Cardiac muscle cell (in vitro differentiated cells and primary cell): Measurements from ENCODE around the gene GPHA2. TPM values are rescaled to one million over a fixed set of nuclear protein-coding genes. Genes with fewer than 3 reads are reported as not detected.

ENCODE experiments used
- DNase-seq, 2 donors: peaks; one replicate each; pipeline versions ENCODE4 v3.0.0 to v3.0.0-alpha.2; 2010 to 2017; ENCODE audit warnings: low read depth in 1 of 2, low spot score in 1 of 2
- H3K27ac ChIP-seq: fragments of 200-600 bp; sonication (generic); 2 replicates; pipeline ENCODE4 v1.5.1; 2016
- H3K27me3 ChIP-seq: fragments of 200-600 bp; sonication (generic); 2 replicates; pipeline ENCODE4 v1.6.0; 2016; ENCODE audit warnings: control low read depth
- H3K36me3 ChIP-seq: fragments of 200-600 bp; sonication (generic); 2 replicates; pipeline ENCODE4 v1.5.1; 2016; ENCODE audit warnings: control low read depth
- H3K4me1 ChIP-seq: fragments of 200-600 bp; sonication (generic); 2 replicates; pipeline ENCODE4 v1.8.1; 2017; ENCODE audit warnings: low read depth, mild to moderate bottlenecking, mixed run types
- H3K4me3 ChIP-seq: fragments of 200-600 bp; sonication (generic); 2 replicates; pipeline ENCODE4 v1.5.1; 2016; ENCODE audit warnings: mild to moderate bottlenecking
- H3K9me3 ChIP-seq: fragments of 200-600 bp; sonication (generic); 2 replicates; pipeline ENCODE4 v1.5.1; 2017; ENCODE audit warnings: low read depth, mild to moderate bottlenecking, control low read depth
- polyA plus RNA-seq: library from polyadenylated mRNA; unstranded; fragments of >200 nt; fragmentation: Nextera tagmentation; extraction: Ambion mirVana; gene quantifications from 2 replicates; pipeline ENCODE4 v1.2.1, GENCODE V29; 2016
- total RNA-seq: library from RNA; depleted of rRNA; stranded (reverse); fragments of >200 nt; gene quantifications from 2 replicates; pipeline ENCODE4 v1.2.3, GENCODE V29; 2016
- TF ChIP-seq, protein P1 (sequence below): IDR thresholded peaks from 2 replicates; pipeline ENCODE4 v1.5.1; 2012; ENCODE audit warnings: low read depth, mild to moderate bottlenecking, low read length

GPHA2 gene
- total and polyA plus RNA-seq, 2 experiments from 2014 or later, result 0.60 TPM; not detected in 1

DNA sequence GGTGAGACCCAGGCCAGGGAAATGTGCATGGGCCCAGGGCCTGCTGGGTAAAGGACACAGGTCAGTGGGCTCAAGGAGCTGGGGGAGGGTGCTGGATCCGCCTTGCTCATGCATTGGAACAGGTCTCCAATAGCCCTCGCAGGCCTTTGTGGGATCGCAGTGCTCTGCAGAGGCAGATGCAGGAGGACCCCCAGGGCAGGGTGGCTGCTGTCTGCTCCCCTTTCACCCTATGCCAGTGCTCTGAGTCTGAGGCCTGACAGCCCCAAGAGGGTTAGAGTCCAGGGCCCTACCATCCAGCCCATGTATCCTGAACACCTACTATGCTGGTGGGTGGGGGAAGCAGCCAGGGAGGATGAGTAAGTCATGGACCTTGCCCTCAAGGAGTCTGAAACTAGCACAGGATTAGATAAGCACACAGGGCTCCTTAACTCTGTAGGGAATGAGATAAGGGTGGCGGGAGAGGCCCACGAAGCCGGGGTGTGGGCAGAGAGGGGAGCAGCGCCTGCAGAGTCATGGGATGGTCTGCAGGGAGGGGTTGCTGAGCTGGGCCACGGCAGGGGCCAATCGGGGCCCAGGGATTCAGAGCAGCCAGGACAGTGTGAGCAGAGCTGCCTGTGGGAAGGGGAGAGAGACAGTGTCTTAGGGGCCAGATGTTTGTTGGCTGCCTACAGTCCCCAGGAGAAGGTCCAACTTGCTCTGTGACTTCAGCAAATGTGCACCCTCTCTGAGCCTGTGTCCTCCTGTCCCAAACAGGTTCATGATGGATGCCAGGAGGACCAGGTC is 46.8 kb downstream of the GPHA2 start:
- H3K27ac ChIP-seq, result peak overlapping the region; percentile 58
- no peaks in the 10 kb centered on the region for H3K36me3 ChIP-seq
- DNase-seq, result no peak
- TF ChIP-seq, protein P1, sequence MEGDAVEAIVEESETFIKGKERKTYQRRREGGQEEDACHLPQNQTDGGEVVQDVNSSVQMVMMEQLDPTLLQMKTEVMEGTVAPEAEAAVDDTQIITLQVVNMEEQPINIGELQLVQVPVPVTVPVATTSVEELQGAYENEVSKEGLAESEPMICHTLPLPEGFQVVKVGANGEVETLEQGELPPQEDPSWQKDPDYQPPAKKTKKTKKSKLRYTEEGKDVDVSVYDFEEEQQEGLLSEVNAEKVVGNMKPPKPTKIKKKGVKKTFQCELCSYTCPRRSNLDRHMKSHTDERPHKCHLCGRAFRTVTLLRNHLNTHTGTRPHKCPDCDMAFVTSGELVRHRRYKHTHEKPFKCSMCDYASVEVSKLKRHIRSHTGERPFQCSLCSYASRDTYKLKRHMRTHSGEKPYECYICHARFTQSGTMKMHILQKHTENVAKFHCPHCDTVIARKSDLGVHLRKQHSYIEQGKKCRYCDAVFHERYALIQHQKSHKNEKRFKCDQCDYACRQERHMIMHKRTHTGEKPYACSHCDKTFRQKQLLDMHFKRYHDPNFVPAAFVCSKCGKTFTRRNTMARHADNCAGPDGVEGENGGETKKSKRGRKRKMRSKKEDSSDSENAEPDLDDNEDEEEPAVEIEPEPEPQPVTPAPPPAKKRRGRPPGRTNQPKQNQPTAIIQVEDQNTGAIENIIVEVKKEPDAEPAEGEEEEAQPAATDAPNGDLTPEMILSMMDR, result no peak
- peaks cover 27% of the 10 kb centered on the region for H3K4me1 ChIP-seq
- no peak overlapping the region for H3K4me3 ChIP-seq
- H3K27me3 ChIP-seq, result no peaks in the 10 kb centered on the region
- H3K9me3 ChIP-seq, result no peaks in the 10 kb centered on the region

DNA sequence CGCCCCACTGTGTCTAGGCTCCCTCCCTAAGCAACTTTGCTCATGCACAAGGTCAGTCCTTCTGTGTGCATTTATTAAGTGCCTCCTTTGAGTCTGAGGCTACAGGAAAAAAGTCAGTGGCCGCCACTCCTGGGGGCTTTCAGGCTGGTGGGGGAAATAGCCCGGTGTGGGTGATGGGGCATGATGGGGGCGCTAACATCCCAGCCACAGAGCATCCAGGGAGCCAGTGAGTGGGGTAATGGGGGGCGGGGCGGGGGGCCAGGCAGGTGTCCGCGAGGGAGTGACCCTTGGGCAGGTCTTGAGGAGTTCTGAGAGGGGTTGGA is 47.3 kb downstream of the GPHA2 start:
- Histone ChIP-seq H3K27ac (no peak overlapping the region), H3K36me3 (no peaks in the 10 kb centered on the region), H3K27me3 (no peaks in the 10 kb centered on the region), H3K4me3 (no peak overlapping the region), H3K4me1 (peaks cover 27% of the 10 kb centered on the region), H3K9me3 (no peaks in the 10 kb centered on the region)
- TF ChIP-seq, protein P1, result no peak
- DNase-seq, result no peak

DNA sequence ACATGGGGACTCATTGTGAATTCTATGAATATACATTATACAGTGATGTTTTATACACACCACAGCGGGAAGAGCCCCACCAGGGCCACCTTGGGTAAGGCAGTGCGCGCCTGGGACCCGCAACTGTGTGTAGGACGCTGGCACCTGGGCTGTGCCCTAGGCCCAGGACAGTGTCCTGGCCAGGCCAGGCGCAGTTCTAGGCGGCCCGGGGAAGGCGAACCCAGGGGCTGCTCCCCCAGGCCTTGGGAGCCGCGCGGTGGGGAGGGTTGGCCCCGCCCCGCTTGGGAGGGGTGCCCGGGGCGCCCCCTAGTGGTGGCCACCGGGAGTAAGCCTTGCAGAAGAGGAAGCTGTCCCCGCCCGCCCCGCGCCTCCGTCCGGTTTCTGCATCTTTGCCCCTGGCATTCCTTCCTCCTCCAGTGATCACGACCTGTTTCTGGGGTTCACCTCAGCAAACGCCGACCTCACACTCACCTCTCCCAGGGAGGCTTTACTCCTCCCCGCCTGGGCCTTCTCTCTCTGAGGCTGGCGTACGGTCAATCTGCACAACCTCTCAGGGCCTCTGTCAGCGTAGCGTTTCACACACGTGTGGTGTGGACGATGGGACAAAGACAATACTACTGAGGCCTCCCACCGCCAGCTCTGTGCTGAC is 47.8 kb downstream of the GPHA2 start:
- no peak overlapping the region for H3K27ac ChIP-seq
- DNase-seq, result peak; percentile 69 to 81
- H3K9me3 ChIP-seq, result no peaks in the 10 kb centered on the region
- H3K27me3 ChIP-seq, result no peaks in the 10 kb centered on the region
- H3K4me1 ChIP-seq, result peaks cover 27% of the 10 kb centered on the region
- H3K4me3 ChIP-seq, result no peak overlapping the region
- TF ChIP-seq, protein P1, result peak; percentile 91
- no peaks in the 10 kb centered on the region for H3K36me3 ChIP-seq

DNA sequence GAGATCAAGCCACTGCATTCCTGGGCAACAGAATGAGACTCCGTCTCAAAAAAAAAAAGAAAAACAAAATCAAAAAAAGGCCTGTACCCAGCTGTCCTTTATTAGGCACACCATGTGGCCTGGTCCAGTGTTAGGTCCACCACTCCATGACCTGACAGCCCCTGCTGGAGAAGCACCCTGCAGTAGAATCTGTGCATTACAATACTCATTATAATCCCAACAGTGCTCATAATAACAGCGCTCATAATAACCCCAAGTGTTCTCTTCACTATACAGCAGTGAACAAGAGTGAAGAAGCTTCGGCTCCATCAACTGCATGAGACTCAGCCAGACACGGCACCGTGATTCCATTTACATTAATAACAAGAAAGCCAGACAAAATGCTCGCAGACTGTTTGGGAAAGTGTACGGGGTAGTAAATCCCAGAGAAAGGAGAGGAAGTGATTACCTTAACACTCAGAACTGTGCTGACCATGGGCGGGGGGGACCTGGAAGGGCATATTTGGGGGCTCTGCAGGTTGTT is 48.4 kb downstream of the GPHA2 start:
- no peaks in the 10 kb centered on the region for H3K27me3 ChIP-seq
- no peak overlapping the region for H3K27ac ChIP-seq
- H3K4me1 ChIP-seq, result peaks cover 27% of the 10 kb centered on the region
- DNase-seq, result no peak
- no peaks in the 10 kb centered on the region for H3K9me3 ChIP-seq
- no peaks in the 10 kb centered on the region for H3K36me3 ChIP-seq
- TF ChIP-seq, protein P1, result no peak
- no peak overlapping the region for H3K4me3 ChIP-seq

DNA sequence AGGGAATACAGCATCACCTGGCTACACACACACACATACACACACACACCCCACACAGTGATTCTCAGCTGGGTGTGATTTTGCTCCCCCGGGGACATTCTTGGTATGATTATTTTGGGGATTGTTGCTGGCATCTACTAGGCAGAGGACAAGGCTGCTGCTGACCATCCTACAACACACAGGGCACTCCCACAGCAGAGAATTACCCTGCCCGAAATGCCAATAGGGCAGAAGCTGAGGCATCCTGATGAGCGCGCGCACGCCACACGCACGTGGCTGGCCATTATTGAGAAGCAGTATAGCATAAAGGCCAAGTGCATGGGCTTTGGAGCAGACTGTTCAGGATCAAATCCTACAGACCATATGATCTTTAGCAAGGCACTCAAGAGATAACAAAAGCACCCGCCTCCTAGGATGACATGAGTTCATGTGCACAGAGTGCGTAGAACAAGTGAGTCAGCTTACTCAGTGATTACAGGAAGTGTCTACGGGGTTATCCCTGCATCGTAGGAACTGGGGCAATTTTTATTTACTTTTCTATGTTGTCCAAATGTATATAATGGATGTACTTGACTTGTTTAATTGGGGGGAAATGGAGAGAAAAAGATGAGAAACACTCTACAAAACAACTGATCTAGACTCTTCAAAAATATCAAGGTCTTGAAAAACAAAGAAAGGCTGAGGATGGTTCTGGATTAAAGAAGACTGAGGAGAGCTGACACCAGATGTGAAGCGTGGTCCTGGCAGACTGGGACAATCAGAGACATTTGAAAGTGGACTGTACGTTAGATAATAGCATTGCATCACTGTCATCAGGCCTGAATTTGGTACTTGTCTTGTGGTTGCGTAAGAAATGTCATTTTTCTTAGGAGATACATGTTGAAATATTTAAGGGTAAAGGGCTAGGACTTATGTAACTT is 50.1 kb downstream of the GPHA2 start:
- Histone ChIP-seq H3K9me3 (no peaks in the 10 kb centered on the region), H3K4me1 (peaks cover 28% of the 10 kb centered on the region), H3K27me3 (no peaks in the 10 kb centered on the region), H3K4me3 (no peak overlapping the region), H3K27ac (no peak overlapping the region), H3K36me3 (no peaks in the 10 kb centered on the region)
- DNase-seq, result peak in 1 of 2 donors; percentile 91
- TF ChIP-seq, protein P1, result no peak
